Colonic mucosa (tissue), 4 donors: Measurements from ENCODE around the gene NCBP2. TPM values are rescaled to one million over a fixed set of nuclear protein-coding genes. Genes with fewer than 3 reads are reported as not detected.

Experiments used
- DNase-seq: peaks from one replicate; pipeline ENCODE4 v3.0.0-alpha.2; 2020
- H3K27ac ChIP-seq: fragments of 200-600 bp; one replicate; pipeline ENCODE4 v1.8.0; 2021
- H3K27me3 ChIP-seq: fragments of 200-600 bp; one replicate; pipeline ENCODE4 v1.8.0; 2021
- H3K36me3 ChIP-seq: fragments of 200-600 bp; one replicate; pipeline ENCODE4 v1.8.0; 2021
- H3K4me1 ChIP-seq: fragments of 200-600 bp; one replicate; pipeline ENCODE4 v1.8.0; 2021; ENCODE audit warnings: mild to moderate bottlenecking
- H3K4me3 ChIP-seq: fragments of 200-600 bp; one replicate; pipeline ENCODE4 v1.8.0; 2021
- H3K9ac ChIP-seq, 2 donors: one replicate each; pipeline ENCODE4 v1.7.0; 2013; ENCODE audit warnings: control low read depth in 2 of 2, low read depth in 2 of 2, low read length in 2 of 2
- H3K9me3 ChIP-seq: fragments of 200-600 bp; one replicate; pipeline ENCODE4 v1.8.0; 2021
- CTCF ChIP-seq: fragments of 200-600 bp; IDR thresholded peaks from one replicate; pipeline ENCODE4 v1.8.0; 2022; ENCODE audit warnings: antibody characterized with exemption, mild to moderate bottlenecking
- intact Hi-C: fragments of 100-400 bp; cut with DNase I; formaldehyde crosslinking; loops from one replicate; pipeline ENCODE4 v1.14.1; 2022
- total RNA-seq, 2 donors: library from RNA; stranded (reverse); fragmentation: NEBNext Ultra II Directional in 1 of 2; extraction: Animal tissue kit (Norgen Biotek cat#: 25700) in 1 of 2; gene quantifications; one replicate each; pipeline ENCODE4 v1.2.1, GENCODE V29; 2021
- donor health status: healthy.
- donor health status: DM: no; HTN: no; CAD: no.
- donor health status: DM: no; HTN: no; CAD: no.

The NCBP2 gene
- total RNA-seq, 2 donors from 2014 or later: 61.8 to 92.8 TPM

DNA sequence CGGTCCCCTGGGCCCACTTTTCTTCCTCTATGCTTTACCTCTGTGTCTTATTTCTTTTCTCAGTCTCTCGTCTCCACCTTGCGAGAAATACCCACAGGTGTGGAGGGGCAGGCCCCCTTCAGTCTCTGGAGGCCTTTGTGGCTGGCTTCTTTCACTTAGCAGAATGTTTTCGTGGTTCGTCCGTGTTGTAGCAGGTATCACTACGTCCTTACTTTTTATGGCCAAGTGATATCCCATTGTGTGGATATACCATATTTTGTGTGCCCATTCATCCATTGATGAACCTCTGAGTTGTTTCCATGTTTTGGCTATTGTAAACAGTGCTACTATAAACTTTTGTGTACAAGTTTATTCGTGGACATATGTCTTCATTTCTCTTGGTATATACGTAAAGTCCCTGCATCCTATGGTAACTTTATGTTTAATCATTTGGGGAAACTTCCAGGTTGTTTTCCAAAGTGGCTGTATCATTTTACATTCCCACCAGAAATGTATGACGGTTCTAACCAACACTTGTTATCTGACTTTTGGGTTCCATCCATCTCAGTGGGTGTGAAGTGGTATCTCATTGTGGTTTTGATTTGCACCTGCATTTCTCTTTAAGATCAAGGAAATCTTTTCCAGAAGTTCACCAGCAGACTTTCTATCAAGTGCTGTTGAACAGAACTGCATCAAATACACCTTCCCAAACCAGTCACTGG is 20.8 kb upstream of the NCBP2 start:
- peak overlapping the region; percentile 93 for H3K27ac ChIP-seq
- TF ChIP-seq CTCF: no peak

GRCh38 chr3:196962108-196962929 is 20.0 kb upstream of the NCBP2 start:
- TF ChIP-seq CTCF: no peak
- no peaks in the 10 kb centered on the region for H3K36me3 ChIP-seq
- no peak overlapping the region for H3K9ac ChIP-seq
- no peak overlapping the region for H3K4me3 ChIP-seq
- no peaks in the 10 kb centered on the region for H3K9me3 ChIP-seq
- intact Hi-C loops: no loop called here
- H3K27ac ChIP-seq: peak overlapping the region; percentile 93
- no peaks in the 10 kb centered on the region for H3K27me3 ChIP-seq
- H3K4me1 ChIP-seq: peaks cover 10% of the 10 kb centered on the region
- peak; percentile 67 for DNase-seq

More for the DNA sequence above, 20.8 kb upstream of the NCBP2 start:
- H3K36me3 ChIP-seq: no peaks in the 10 kb centered on the region
- intact Hi-C loops: no loop called here
- peak overlapping the region in 1 of 2 donors; percentile 23 for H3K9ac ChIP-seq
- H3K4me1 ChIP-seq: peaks cover 13% of the 10 kb centered on the region
- no peaks in the 10 kb centered on the region for H3K9me3 ChIP-seq
- peak; percentile 9 for DNase-seq
- H3K27me3 ChIP-seq: no peaks in the 10 kb centered on the region
- no peak overlapping the region for H3K4me3 ChIP-seq

GRCh38 chr3:196954832-196955231 is 12.5 kb upstream of the NCBP2 start:
- intact Hi-C loops: no loop called here
- Histone ChIP-seq H3K9ac (no peak overlapping the region), H3K4me1 (no peaks in the 10 kb centered on the region), H3K4me3 (no peak overlapping the region), H3K27ac (no peak overlapping the region), H3K27me3 (no peaks in the 10 kb centered on the region), H3K36me3 (no peaks in the 10 kb centered on the region), H3K9me3 (no peaks in the 10 kb centered on the region)
- DNase-seq: no peak
- TF ChIP-seq CTCF: no peak

GRCh38 chr3:196951371-196951770 is 9.0 kb upstream of the NCBP2 start:
- no peak overlapping the region for H3K9ac ChIP-seq
- intact Hi-C loops: no loop called here
- no peak for DNase-seq
- TF ChIP-seq CTCF: no peak
- no peak overlapping the region for H3K27ac ChIP-seq
- H3K36me3 ChIP-seq: no peaks in the 10 kb centered on the region
- no peak overlapping the region for H3K4me3 ChIP-seq
- no peaks in the 10 kb centered on the region for H3K27me3 ChIP-seq
- no peaks in the 10 kb centered on the region for H3K4me1 ChIP-seq
- H3K9me3 ChIP-seq: no peaks in the 10 kb centered on the region

DNA sequence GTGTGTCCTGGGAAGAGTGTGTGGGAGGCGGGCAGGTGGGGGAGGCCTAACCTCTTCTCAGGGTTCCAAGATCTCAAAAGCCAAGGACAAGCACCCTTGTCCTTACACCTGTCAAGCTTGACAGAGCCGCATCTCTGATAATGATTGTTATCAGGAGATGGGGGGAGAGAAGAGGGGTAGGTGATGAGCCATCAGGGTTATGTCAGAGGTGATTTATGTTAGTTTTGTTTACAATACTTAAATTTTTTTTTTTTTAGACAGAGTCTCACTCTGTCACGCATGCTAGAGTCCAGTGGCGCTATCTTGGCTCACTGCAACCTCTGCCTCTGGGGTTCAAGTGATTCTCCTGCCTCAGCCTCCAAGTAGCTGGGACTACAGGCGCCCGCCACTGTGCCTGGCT is 7.4 kb upstream of the NCBP2 start:
- no peak for TF ChIP-seq CTCF
- Histone ChIP-seq H3K9me3 (no peaks in the 10 kb centered on the region), H3K4me1 (no peaks in the 10 kb centered on the region), H3K27ac (no peak overlapping the region), H3K4me3 (no peak overlapping the region), H3K9ac (no peak overlapping the region), H3K27me3 (no peaks in the 10 kb centered on the region), H3K36me3 (no peaks in the 10 kb centered on the region)
- DNase-seq: no peak
- intact Hi-C loops: no loop called here
